GM04503 (cell line): ENCODE results near the gene PRKRIP1.
"Not testable (repeated sequence)": the region's sequence is repeated elsewhere in the genome, so short reads cannot be mapped to it uniquely, and the experiment has no call there.

Experiments
- DNase-seq: peaks from one replicate; pipeline ENCODE4 v3.0.0-alpha.2; 2012; ENCODE audit warnings: low read depth

PRKRIP1 gene

GRCh38 chr7:102457352-102457924 lies 61.3 kb downstream of the PRKRIP1 start:
- DNase-seq = no peak

GRCh38 chr7:102459221-102459844 lies 63.2 kb downstream of the PRKRIP1 start:
- DNase-seq = no peak

- DNase-seq = no peak
Measured at GRCh38 chr7:102460467-102460866, 64.3 kb downstream of the PRKRIP1 start.

- no peak for DNase-seq
Measured at GRCh38 chr7:102463841-102464576, 67.8 kb downstream of the PRKRIP1 start.

GRCh38 chr7:102464577-102465280 lies 68.6 kb downstream of the PRKRIP1 start, which contains the start of the genes ALKBH4 and LRWD1:
ALKBH4 (minus strand) TSS chr7:102464863; CDS start chr7:102464836, 27 bp downstream.
LRWD1 (plus strand) TSS chr7:102464984; CDS start chr7:102465081, 97 bp downstream.
- DNase-seq = peak; percentile 54

- no peak for DNase-seq
Measured at GRCh38 chr7:102466097-102466496, 69.9 kb downstream of the PRKRIP1 start.

- no peak for DNase-seq
Measured at GRCh38 chr7:102467581-102468477, 71.7 kb downstream of the PRKRIP1 start.

- no peak for DNase-seq
Measured at GRCh38 chr7:102468478-102469350, 72.6 kb downstream of the PRKRIP1 start.

GRCh38 chr7:102469351-102469971 lies 73.3 kb downstream of the PRKRIP1 start:
- no peak for DNase-seq

GRCh38 chr7:102469972-102470825 lies 74.0 kb downstream of the PRKRIP1 start:
- DNase-seq = no peak

GRCh38 chr7:102471791-102472125 lies 75.6 kb downstream of the PRKRIP1 start:
- DNase-seq = no peak

GRCh38 chr7:102472126-102473041 lies 76.2 kb downstream of the PRKRIP1 start:
- no peak for DNase-seq

- DNase-seq = no peak
Measured at GRCh38 chr7:102473271-102473991, 77.3 kb downstream of the PRKRIP1 start.

GRCh38 chr7:102474116-102474515 lies 78.0 kb downstream of the PRKRIP1 start:
- not testable (repeated sequence) for DNase-seq

- DNase-seq = not testable (repeated sequence)
Measured at GRCh38 chr7:102474736-102475435, 78.7 kb downstream of the PRKRIP1 start.
